Measurements from ENCODE around the gene PLCG2.

The PLCG2 gene

DNA sequence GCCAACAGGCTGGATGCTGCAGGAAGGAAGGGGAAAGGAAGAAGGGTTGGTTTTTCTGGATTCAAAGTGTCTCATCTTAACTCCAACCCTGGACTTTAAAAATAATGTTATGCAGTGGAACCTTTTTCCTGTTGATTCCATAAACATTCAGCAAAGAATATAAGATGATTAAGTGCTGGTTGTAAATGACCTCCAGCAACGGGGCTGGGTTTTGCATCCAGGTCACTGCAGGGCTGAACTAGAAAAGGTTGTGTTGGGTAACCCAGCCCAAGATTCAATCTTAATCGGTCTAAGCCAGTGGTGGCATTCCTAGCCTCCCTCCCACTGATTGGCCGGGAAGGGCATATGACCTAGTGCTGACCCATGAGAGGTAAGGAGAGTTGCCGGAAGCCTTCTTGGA lies 34.2 kb upstream of the PLCG2 start:
- no peak for DNase-seq (ENCODE audit: extremely low spot score)
- ChIA-PET POLR2A (no interaction called here), CTCF (interaction anchor here (0.6 kb wide), 1 partner anchor 151 kb away, joined by 3 read pairs; no protein-coding TSS in a partner anchor)
- TF ChIP-seq SP1 (IDR thresholded peaks at IDR 0.05), result no peak
- TF ChIP-seq, protein P1, sequence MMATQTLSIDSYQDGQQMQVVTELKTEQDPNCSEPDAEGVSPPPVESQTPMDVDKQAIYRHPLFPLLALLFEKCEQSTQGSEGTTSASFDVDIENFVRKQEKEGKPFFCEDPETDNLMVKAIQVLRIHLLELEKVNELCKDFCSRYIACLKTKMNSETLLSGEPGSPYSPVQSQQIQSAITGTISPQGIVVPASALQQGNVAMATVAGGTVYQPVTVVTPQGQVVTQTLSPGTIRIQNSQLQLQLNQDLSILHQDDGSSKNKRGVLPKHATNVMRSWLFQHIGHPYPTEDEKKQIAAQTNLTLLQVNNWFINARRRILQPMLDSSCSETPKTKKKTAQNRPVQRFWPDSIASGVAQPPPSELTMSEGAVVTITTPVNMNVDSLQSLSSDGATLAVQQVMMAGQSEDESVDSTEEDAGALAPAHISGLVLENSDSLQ (IDR thresholded peaks at IDR 0.05), result no peak
- TF ChIP-seq NFRKB (IDR thresholded peaks at IDR 0.05), result no peak
- no peak for TF ChIP-seq HDGF (IDR thresholded peaks at IDR 0.05; ENCODE audit: borderline replicate concordance)
- TF ChIP-seq CTBP1 (IDR thresholded peaks at IDR 0.05; ENCODE audit: borderline replicate concordance), result no peak
- TF ChIP-seq ZNF384 (IDR thresholded peaks at IDR 0.05), result no peak
- no peak for TF ChIP-seq L3MBTL2 (conservative IDR thresholded peaks at IDR 0.05)
- TF ChIP-seq ARNT (IDR thresholded peaks at IDR 0.05), result no peak
- TF ChIP-seq LEF1 (IDR thresholded peaks at IDR 0.05; ENCODE audit: borderline replicate concordance), result no peak
- no peak for TF ChIP-seq FOXK2 (IDR thresholded peaks at IDR 0.05)
- TF ChIP-seq FOXM1 (IDR thresholded peaks at IDR 0.05; ENCODE audit: borderline replicate concordance), result no peak
- no peak for TF ChIP-seq TARDBP (IDR thresholded peaks at IDR 0.05)
- no peak for TF ChIP-seq SUZ12 (IDR thresholded peaks at IDR 0.05)
- TF ChIP-seq ELF4 (IDR thresholded peaks at IDR 0.05), result no peak
- TF ChIP-seq FOXA1 (IDR thresholded peaks at IDR 0.05), result no peak
- no peak for TF ChIP-seq BHLHE40 (IDR thresholded peaks at IDR 0.05; ENCODE audit: borderline replicate concordance)

DNA sequence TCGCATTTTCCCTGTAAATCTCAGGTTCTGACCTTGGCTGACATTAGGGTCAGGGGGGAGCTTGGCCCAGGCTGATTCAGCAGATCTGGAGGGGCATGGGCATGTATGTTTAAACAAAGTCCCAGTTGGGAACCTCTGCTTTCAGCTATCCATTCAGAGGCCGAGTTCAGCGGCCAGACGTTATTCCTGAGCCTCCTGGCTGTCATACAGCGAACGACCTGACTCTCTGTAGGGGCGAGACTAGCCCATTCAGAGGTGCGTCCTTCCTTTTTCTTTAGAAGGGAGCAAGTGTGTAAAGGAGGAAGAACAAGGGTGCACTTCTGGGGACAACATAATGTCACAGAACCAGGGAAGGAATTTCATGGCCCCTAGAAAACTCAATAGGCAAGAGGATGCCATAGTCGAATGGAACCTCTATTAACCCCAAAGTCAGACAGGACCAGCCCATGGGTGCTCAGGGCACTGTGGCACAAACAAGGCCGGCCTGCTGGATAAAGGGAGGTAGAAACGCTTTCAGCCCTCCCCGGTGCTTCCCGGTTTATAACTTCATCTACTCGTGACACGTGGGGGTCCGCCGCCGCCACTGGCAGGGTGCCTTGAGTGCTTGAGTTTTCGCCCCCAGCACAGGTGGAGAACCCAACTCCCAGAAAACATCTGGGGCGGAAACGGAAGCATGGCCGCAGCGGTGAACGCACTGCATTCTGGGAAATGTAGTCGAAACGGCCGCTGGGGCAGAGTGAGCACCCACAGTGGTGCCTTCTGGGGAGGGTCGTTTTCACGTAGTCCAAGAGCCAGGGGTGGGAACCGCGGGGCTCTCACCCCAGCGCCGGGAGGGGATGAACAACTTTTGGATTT lies 33.2 kb upstream of the PLCG2 start:
- ChIA-PET CTCF (interaction anchor here (0.7 kb wide), 1 partner anchor 16 kb away, joined by 3 read pairs; no protein-coding TSS in a partner anchor), POLR2A (no interaction called here)
- TF ChIP-seq L3MBTL2 (conservative IDR thresholded peaks at IDR 0.05), result peak; percentile 82
- no peak for TF ChIP-seq FOXM1 (IDR thresholded peaks at IDR 0.05; ENCODE audit: borderline replicate concordance)
- DNase-seq (ENCODE audit: extremely low spot score), result peak; percentile 84

DNA sequence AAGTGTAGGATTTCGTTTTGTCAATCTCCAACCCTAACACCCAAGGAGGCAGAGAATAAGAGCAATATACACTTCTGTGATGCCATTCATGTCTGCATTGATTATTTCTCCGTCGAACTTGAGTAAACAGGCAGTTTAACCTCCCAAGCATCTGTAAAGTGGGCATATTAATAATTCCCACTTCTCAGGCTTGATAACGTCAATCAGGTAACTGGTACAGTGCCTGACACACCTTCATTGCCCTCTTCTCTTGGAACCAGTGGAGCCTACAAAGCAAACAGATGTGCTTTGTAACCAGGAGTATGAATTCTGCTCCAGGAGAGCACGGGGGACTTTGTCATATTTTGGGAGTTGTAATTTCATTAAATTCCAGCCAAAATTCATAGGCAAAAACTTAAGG lies 32.5 kb upstream of the PLCG2 start:
- ChIA-PET POLR2A (no interaction called here), CTCF (no interaction called here)
- DNase-seq (ENCODE audit: extremely low spot score), result no peak
- no peak for TF ChIP-seq L3MBTL2 (conservative IDR thresholded peaks at IDR 0.05)
- no peak for TF ChIP-seq FOXK2 (IDR thresholded peaks at IDR 0.05)
- TF ChIP-seq BHLHE40 (IDR thresholded peaks at IDR 0.05; ENCODE audit: borderline replicate concordance), result no peak
- no peak for TF ChIP-seq ARNT (IDR thresholded peaks at IDR 0.05)
- TF ChIP-seq SP1 (IDR thresholded peaks at IDR 0.05), result no peak

DNA sequence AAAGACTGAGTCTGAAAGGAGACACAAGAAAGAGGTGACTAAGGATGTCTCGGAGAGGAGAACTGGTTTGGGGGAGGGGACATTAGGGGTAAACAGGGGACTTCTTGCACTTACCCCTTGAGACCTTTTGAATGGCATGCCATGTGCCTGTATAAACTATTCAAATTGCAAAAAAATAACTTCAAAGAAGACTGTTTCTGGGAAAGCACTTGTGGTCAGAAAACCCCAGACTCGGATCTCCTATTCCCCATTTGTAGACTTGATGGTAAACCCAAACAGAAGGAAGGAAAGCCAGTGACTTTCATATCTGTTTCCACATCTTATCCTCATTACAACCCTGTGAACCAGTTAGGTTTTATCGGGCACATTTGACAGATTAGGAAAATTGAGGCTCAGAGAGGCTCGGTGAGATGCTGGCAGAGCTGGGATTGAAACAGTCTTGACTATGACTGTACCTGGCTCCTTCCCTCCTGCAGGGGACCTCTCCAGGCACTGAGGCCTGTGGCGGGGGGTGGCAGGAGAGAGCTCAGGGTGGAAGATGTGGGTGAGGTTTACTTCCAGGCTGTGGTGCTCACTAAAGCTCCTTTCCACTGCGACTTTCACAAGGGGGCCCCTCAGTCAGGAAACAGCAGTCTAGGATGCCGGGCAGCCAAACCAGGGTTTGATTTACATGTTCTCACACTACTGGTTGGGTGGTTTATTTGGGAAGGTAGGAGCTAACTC lies 30.5 kb upstream of the PLCG2 start:
- no peak for DNase-seq (ENCODE audit: extremely low spot score)
- TF ChIP-seq L3MBTL2 (conservative IDR thresholded peaks at IDR 0.05) (no peak), TARDBP (IDR thresholded peaks at IDR 0.05) (no peak), ZNF384 (IDR thresholded peaks at IDR 0.05) (no peak), ARNT (IDR thresholded peaks at IDR 0.05) (no peak), FOXK2 (IDR thresholded peaks at IDR 0.05) (no peak), BHLHE40 (IDR thresholded peaks at IDR 0.05; ENCODE audit: borderline replicate concordance) (no peak), LEF1 (IDR thresholded peaks at IDR 0.05; ENCODE audit: borderline replicate concordance) (no peak)
- TF ChIP-seq, protein P1 (IDR thresholded peaks at IDR 0.05), result no peak
- ChIA-PET POLR2A (no interaction called here), CTCF (no interaction called here)

DNA sequence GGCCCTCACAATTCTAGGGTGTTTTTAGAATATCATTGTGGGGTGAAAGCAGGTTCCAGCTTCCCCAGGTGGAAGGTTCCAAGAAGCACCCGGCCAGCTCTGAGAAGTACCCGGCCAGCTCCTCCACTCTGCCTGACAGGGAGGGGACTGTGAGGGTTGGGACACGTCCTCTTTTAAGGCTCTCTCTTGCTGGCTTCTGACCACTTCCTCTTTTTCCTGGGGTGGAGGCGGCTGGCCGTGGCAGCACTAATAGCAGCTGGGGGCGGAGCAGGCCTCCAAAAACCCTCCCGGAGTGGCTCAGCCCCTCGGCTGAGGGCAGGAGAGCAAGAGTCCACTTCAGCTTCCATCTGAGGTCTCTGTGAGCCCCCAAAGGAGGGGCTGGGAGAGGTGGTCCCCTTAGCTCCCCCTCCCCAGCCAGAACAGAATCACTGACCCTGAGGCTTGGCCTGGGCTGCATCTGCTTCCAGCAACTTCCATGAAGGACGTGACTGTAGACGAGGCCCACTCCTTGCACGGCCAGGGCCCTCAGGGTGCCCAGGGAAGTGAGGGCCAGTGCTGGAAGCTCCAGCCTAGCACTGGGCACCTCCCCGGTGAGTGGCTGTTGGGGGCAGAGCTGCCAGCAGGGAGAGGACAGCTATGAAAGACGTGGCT lies 26.7 kb upstream of the PLCG2 start:
- CTCF ChIA-PET, result no interaction called here
- no peak for TF ChIP-seq ZNF384 (IDR thresholded peaks at IDR 0.05)
- no peak for TF ChIP-seq L3MBTL2 (conservative IDR thresholded peaks at IDR 0.05)
- no peak for TF ChIP-seq FOXA1 (IDR thresholded peaks at IDR 0.05)
- no peak for TF ChIP-seq TARDBP (IDR thresholded peaks at IDR 0.05)
- no peak for TF ChIP-seq BHLHE40 (IDR thresholded peaks at IDR 0.05; ENCODE audit: borderline replicate concordance)
- no peak for TF ChIP-seq SP1 (IDR thresholded peaks at IDR 0.05)
- no peak for TF ChIP-seq HDGF (IDR thresholded peaks at IDR 0.05; ENCODE audit: borderline replicate concordance)
- POLR2A ChIA-PET, result interaction anchor here (1.0 kb wide), 1 partner anchor 8 kb away, joined by 3 read pairs; no protein-coding TSS in a partner anchor
- DNase-seq (ENCODE audit: extremely low spot score), result no peak

DNA sequence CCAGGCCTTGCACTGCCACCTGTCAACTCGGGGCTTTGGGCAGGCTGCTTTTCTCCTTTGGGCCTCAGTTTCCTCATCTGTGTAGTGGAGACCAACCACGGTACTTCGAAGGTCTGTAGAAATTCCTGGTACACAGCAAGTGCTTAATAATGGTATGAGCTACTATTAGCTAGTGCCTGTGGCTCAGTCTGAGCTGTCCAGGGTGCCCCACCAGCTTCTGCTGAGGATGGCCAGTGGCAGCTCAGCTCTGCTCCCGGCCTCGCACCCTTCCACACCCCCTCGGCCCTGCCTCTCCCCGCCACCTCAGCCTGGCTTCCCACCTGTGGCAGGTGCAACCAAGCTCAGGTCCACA lies 26.2 kb upstream of the PLCG2 start:
- TF ChIP-seq BHLHE40 (IDR thresholded peaks at IDR 0.05; ENCODE audit: borderline replicate concordance) (no peak), L3MBTL2 (conservative IDR thresholded peaks at IDR 0.05) (no peak), LEF1 (IDR thresholded peaks at IDR 0.05; ENCODE audit: borderline replicate concordance) (no peak), FOXK2 (IDR thresholded peaks at IDR 0.05) (no peak), SP1 (IDR thresholded peaks at IDR 0.05) (no peak), SUZ12 (IDR thresholded peaks at IDR 0.05) (no peak), TARDBP (IDR thresholded peaks at IDR 0.05) (no peak), ARNT (IDR thresholded peaks at IDR 0.05) (no peak), FOXM1 (IDR thresholded peaks at IDR 0.05; ENCODE audit: borderline replicate concordance) (no peak)
- TF ChIP-seq, protein P1 (IDR thresholded peaks at IDR 0.05), result no peak
- ChIA-PET POLR2A (no interaction called here), CTCF (no interaction called here)
- DNase-seq (ENCODE audit: extremely low spot score), result no peak
